Glomerular endothelial cell (primary cell): ENCODE measurements around the gene SLC46A3. TPM values are rescaled to one million over a fixed set of nuclear protein-coding genes. Genes with fewer than 3 reads are reported as not detected.
"Not testable (repeated sequence)": the region's sequence is repeated elsewhere in the genome, so short reads cannot be mapped to it uniquely, and the experiment has no call there.

Experiments
- DNase-seq: peaks from one replicate; pipeline ENCODE4 v3.0.0-alpha.2; 2011; ENCODE audit warnings: low read depth, low spot score; ENCODE audit errors: extremely low read depth
- total RNA-seq: library from RNA; depleted of rRNA; stranded (reverse); fragments of >200 nt; gene quantifications from 2 replicates; pipeline ENCODE4 v1.2.3, GENCODE V29; 2015

The SLC46A3 gene, protein sequence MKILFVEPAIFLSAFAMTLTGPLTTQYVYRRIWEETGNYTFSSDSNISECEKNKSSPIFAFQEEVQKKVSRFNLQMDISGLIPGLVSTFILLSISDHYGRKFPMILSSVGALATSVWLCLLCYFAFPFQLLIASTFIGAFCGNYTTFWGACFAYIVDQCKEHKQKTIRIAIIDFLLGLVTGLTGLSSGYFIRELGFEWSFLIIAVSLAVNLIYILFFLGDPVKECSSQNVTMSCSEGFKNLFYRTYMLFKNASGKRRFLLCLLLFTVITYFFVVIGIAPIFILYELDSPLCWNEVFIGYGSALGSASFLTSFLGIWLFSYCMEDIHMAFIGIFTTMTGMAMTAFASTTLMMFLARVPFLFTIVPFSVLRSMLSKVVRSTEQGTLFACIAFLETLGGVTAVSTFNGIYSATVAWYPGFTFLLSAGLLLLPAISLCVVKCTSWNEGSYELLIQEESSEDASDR
- total RNA-seq = 17.2 and 25.5 TPM in 2 replicates

- DNase-seq = no peak
Measured at GRCh38 chr13:28718543-28719226, at the start of gene SLC46A3. SLC46A3 (minus strand) TSS chr13:28718970; CDS start chr13:28717998, 972 bp downstream.

DNA sequence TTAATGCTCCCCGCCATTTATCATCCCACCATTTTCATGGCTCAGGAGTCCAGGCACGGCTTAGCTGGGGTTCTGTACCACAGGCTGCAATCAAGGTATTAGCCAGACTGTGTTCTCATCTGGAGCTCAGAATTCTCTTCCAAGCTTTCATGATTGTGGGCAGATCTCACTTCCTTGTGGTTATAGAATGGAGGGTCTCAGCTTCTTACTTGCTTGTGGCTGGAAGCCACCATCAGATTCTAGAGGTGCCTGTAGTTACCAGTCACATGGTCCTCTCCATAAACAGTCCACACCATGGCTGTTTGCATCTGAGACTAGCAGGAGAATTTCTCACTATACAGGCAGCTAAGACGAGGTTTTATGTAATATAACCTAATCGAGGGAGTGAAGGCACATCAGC is 45.1 kb upstream of the SLC46A3 start:
- no peak for DNase-seq

DNA sequence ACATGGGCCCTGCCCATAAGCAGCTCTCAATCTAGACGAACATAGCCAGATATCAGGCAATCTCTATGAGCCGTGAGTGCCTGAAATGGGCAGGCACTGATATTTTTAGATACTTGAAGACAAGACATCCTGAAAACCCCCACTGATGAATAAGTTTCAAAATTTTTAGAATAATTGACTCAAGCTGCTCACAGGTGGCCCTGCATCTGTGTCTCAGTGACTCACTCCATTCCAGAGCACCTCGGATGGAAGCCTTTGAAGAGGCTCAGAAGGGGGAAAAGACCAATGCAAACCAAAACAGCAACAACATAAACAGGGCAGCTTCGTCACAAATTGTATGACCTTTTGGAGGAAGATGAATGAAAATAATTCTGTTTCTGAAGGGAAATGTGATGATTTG is 42.8 kb upstream of the SLC46A3 start:
- no peak for DNase-seq

GRCh38 chr13:28755546-28755870 is 36.7 kb upstream of the SLC46A3 start:
- DNase-seq = no peak

- no peak for DNase-seq
Measured at GRCh38 chr13:28754698-28755545, 36.2 kb upstream of the SLC46A3 start.

GRCh38 chr13:28753946-28754345 is 35.2 kb upstream of the SLC46A3 start:
- no peak for DNase-seq

DNA sequence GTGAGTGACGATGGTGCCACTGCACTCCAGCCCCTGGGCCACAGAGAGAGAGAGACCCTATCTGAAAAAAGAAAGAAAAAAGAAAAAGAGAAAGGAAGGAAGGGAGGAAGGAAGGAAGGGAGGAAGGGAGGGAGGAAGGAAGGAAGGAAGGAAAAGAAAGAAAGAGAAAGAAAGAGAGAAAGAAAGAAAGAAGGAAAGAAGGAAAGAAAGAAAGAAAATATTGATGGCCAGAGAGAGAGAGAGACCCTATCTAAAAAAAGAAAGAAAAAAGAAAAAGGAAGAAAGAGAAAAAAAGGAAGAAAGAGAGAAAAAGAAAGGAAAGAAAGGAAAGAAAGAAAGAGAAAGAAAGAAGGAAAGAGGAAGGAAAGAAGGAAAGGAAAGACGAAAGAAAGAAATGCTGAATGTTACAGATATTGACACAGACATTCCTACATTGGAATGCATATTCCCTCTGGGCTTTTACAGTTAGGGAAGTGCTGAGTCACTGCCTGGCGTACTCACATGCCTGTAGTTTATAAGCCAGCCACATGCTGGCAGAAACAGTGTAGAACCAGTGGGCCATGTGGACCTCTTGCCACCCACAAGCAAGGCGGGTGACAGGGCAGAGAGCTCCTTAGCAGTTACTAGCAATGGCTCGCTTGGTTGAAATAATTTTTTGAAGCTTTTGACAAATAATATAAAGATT is 34.6 kb upstream of the SLC46A3 start:
- DNase-seq = peak; percentile 78

DNA sequence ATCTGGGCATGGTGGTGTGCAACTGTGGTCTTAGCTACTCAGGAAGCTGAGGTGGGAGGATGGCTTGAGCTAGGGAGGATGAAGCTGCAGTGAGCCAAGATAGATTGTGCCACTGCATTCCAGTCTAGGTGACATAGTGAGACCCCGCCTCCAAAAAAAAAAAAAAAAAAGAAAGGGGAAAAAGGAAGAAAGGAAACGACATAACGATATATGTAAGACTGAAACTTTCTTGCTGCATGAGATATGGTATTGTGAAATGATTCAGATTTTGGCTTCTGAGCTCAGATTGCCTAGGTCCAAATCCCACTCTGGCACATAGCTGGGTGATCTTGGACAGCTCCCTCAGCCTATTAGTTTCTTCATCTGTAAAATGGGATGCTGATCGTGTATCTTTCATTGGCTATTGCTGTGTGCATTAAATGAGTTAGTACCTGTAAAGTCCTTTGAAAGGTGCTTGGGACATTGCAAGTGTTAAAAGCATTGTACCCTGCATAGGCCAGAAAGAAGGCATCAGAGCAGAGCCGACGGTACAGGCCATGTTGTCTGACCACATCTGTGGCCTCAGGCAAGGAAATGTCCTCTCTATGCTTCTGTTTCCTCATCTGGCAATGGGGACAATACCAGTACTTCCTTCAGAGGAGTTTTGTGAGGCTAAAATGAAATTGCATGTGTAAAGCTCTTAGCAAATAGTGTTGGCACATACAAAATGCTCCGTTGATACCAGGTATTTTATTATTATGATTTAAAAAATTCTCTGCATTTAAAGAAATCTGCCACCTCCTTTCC is 32.6 kb upstream of the SLC46A3 start:
- DNase-seq = no peak

- peak; percentile 58 for DNase-seq
Measured at GRCh38 chr13:28750187-28751045, 31.6 kb upstream of the SLC46A3 start.

DNA sequence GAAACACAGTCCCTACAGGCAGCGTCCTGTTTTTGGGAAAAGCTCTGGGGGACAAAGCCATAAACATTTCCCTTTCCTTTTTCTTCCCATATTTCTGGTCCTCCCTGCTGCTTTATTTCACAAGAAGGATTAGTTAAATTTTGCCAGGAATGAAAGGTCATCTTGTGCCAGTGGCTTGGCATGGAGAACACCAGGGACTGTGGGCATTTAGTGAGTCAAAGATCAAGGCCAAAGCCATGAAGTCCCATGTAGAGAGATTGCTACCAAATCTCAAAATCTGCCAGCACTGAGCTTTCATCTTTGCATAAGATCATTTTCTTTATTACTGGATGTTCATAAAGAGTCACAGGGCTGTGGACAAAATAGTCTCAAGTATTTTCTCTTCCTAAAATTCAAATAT is 29.1 kb upstream of the SLC46A3 start:
- no peak for DNase-seq

DNA sequence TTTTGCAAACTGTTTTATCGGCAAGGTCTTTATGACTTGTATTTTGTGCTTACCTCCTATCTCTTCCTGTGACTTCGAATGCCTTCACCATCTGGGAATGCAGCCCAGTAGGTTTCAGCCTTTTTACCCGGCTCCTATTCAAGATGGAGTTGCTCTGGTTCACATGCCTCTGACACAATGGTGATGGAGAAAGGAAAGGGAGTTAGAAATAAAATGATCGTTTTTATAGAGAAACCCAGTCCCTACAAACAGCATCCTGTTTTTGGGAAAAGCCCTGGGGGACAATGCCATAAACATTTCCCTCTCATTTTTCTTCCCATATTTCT is 27.5 kb upstream of the SLC46A3 start:
- no peak for DNase-seq

DNA sequence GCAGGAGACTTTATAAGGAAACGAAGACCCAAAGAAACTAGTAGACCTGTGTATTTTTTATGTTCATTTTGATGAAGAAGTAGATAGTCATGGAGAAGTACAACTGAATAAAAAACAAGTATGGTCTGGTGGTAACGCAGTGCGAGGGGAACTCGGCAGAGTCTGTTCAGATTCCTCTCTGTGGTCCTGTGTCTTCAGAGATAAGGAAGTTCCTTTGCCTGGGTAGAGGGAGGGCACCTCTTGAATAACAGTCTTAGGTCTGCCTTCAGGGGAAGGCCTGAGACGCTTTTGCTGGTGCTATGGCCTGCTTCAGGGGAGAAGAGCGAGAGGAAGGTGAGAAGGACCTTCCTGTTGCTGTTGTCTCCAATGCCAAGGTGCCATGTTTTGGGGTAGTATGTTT is 25.9 kb upstream of the SLC46A3 start:
- DNase-seq = no peak

GRCh38 chr13:28744091-28744536 is 25.3 kb upstream of the SLC46A3 start:
- peak; percentile 91 for DNase-seq

DNA sequence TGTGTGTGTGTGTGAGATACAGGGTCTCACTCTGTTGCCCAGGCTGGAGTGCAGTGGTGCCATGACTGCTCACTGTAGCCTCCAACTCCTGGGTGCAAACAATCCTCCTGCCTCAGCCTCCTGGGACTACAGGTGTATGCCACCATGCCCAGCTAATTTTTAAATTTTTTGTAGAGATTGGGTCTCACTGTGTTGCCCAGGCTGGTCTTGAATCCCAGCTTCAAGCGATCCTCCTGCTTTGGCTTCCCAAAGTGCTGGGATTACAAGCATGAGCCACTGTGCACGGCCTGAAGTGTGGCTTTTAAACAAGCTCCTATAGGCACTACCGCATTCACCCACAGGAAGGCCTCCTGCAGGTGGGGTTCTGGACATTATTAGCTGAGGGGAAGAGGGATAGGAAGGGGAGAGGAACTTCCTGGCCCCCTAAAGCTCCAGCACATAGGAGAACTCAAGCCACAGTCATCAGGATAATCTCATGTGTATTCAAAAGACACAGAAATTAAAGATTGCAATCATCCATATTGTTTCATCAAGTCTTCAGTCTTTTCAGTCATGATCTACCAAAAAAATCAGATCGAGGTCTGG is 24.8 kb upstream of the SLC46A3 start:
- DNase-seq = no peak

GRCh38 chr13:28743020-28743419 is 24.2 kb upstream of the SLC46A3 start:
- DNase-seq = no peak

DNA sequence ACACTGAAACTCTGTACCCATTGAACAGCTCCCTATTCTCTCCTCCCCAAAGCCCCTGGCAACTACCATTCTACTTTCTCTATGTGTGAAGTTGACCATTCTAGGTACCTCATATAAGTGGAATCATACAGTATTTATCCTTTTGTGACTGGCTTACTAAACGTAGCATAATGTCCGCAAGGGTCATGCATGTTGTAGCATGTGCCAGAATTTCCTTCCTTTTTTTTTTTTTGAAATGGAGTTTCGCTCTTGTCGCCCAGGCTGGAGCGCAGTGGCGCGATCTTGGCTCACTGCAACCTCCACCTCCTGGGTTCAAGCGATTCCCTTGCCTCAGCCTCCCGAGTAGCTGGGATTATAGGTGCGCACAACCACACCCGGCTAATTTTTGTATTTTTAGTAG is 23.7 kb upstream of the SLC46A3 start:
- DNase-seq = not testable (repeated sequence)

GRCh38 chr13:28741084-28741491 is 22.3 kb upstream of the SLC46A3 start:
- DNase-seq = no peak

- no peak for DNase-seq
Measured at GRCh38 chr13:28739376-28739775, 20.6 kb upstream of the SLC46A3 start.
